K562 (cell line): ENCODE measurements around the gene RABGAP1L. TPM values are rescaled to one million over a fixed set of nuclear protein-coding genes. Genes with fewer than 3 reads are reported as not detected.

ENCODE experiments used
- ATAC-seq: fragments of 200-7000 bp; cut with Tn5 transposase; 3 replicates; pipeline ENCODE4 v1.9.1; 2020; ENCODE audit warnings: moderate library complexity
- BruUV-seq: library from RNA; stranded (reverse); fragments of 400-500 nt; replicated peaks from 2 replicates; lab custom pipeline; 2021; lab: Mats Ljungman, UMichigan
- CTCF ChIA-PET: fragments of 300-600 bp; formaldehyde crosslinking; extraction: SDS; loops from one replicate; lab custom pipeline; 2021; ENCODE audit warnings: low intra/inter-chr PET ratio; lab: Yijun Ruan, JAX
- POLR2A ChIA-PET: fragments of 300-600, 350-650 bp; sonication (Branson Sonifier 250); formaldehyde crosslinking; extraction: SDS; loops from one replicate; lab custom pipeline; 2021; ENCODE audit warnings: antibody characterized with exemption, inconsistent platforms; lab: Yijun Ruan, JAX
- DNase-seq, 4 experiments: peaks; one replicate each; pipeline versions ENCODE4 v3.0.0 to v3.0.0-alpha.2; 2011 to 2018; ENCODE audit warnings: low spot score in 3 of 4, mixed read lengths in 3 of 4; ENCODE audit errors: extremely low read depth in 1 of 4
- FAIRE-seq: peaks from 2 replicates; lab custom pipeline; 2011; peaks lifted over from hg19 to GRCh38; lab: Jason Lieb, UNC
- H2AFZ ChIP-seq: 2 replicates; pipeline ENCODE4 v1.6.0; 2011; ENCODE audit warnings: low read depth, low read length, control low read depth, inconsistent platforms
- H3K27ac ChIP-seq: fragments of 200-600 bp; 3 replicates; pipeline ENCODE4 v1.8.0; 2011; ENCODE audit warnings: low read depth, mild to moderate bottlenecking, control low read depth, inconsistent platforms, low read length, moderate library complexity, mixed read lengths; ENCODE audit errors: extremely low read depth
- H3K27me3 ChIP-seq, 2 experiments: fragments of 300-600 bp in 1 of 2; 2 replicates in 1 of 2; 3 replicates in 1 of 2; pipeline versions ENCODE4 v1.6.0 to v1.8.0; 2011; ENCODE audit warnings: inconsistent platforms in 2 of 2, low read length in 2 of 2, mild to moderate bottlenecking in 1 of 2, mixed read lengths in 1 of 2, moderate library complexity in 1 of 2; ENCODE audit not compliant: control insufficient read depth in 2 of 2, insufficient read depth in 2 of 2
- H3K36me3 ChIP-seq: fragments of 300-600 bp; 3 replicates; pipeline ENCODE4 v1.8.0; 2011; ENCODE audit warnings: mild to moderate bottlenecking, low read length, inconsistent platforms; ENCODE audit not compliant: control insufficient read depth, insufficient read depth
- H3K4me1 ChIP-seq, 2 experiments: fragments of 200-600 bp in 1 of 2; replicated peaks in 1 of 2; 2 replicates in 1 of 2; 3 replicates in 1 of 2; pipeline versions ENCODE4 v1.5.1 to v1.8.0; 2011; ENCODE audit warnings: inconsistent platforms in 2 of 2, low read length in 2 of 2, mild to moderate bottlenecking in 1 of 2, mixed read lengths in 1 of 2, moderate library complexity in 1 of 2; ENCODE audit not compliant: control insufficient read depth in 2 of 2, insufficient read depth in 2 of 2
- H3K4me2 ChIP-seq: 2 replicates; pipeline ENCODE4 v1.6.1; 2011; ENCODE audit warnings: low read length, control low read depth, inconsistent platforms, mixed read lengths; ENCODE audit not compliant: insufficient read depth
- H3K4me3 ChIP-seq: fragments of 200-600 bp; sonication (generic), shearing (Covaris generic); 2 replicates; pipeline ENCODE4 v1.5.1; 2016; ENCODE audit warnings: control low read depth, inconsistent platforms
- H3K79me2 ChIP-seq: fragments of 200-600 bp; 3 replicates; pipeline ENCODE4 v1.8.0; 2011; ENCODE audit warnings: low read length, inconsistent platforms; ENCODE audit not compliant: control insufficient read depth, insufficient read depth
- H3K9ac ChIP-seq, 2 experiments: 2 replicates each; pipeline versions ENCODE4 v1.6.0 to v1.6.1; 2011; ENCODE audit warnings: low read depth in 2 of 2, low read length in 2 of 2, control low read depth in 1 of 2, inconsistent platforms in 1 of 2, mild to moderate bottlenecking in 1 of 2, mixed read lengths in 1 of 2; ENCODE audit not compliant: insufficient read depth in 1 of 2
- H3K9me1 ChIP-seq: one replicate; pipeline ENCODE4 v1.6.0; 2011; ENCODE audit warnings: inconsistent platforms, mild to moderate bottlenecking, low read length, moderate library complexity; ENCODE audit not compliant: control insufficient read depth, insufficient read depth
- H3K9me3 ChIP-seq: replicated peaks from 2 replicates; pipeline ENCODE4 v1.5.1; 2011; ENCODE audit warnings: low read depth, low read length, inconsistent platforms; ENCODE audit not compliant: control insufficient read depth, insufficient read depth
- H4K20me1 ChIP-seq: replicated peaks from 2 replicates; pipeline ENCODE4 v1.6.1; 2011; ENCODE audit warnings: low read length, inconsistent platforms, mixed read lengths; ENCODE audit not compliant: control insufficient read depth, insufficient read depth
- POLR2G ChIP-seq: fragments of 200-400 bp; formaldehyde crosslinking; IDR thresholded peaks from 2 replicates; pipeline ENCODE4 v1.6.1; 2017; ENCODE audit warnings: low read depth, mild to moderate bottlenecking, antibody characterized with exemption, low read length, moderate library complexity
- RUNX1 ChIP-seq: sonication (generic); IDR thresholded peaks from 2 replicates; pipeline ENCODE4 v1.6.1; 2016; ENCODE audit warnings: antibody characterized with exemption, low read depth
- TEAD4 ChIP-seq, 2 experiments: sonication (generic) in 1 of 2; formaldehyde crosslinking in 1 of 2; IDR thresholded peaks; 2 replicates each; pipeline versions ENCODE4 v1.6.1 to v1.8.0; 2012 to 2022; ENCODE audit warnings: borderline replicate concordance in 1 of 2, inconsistent platforms in 1 of 2, low read length in 1 of 2, mild to moderate bottlenecking in 1 of 2, missing genetic modification reagents in 1 of 2
- TSHZ1 ChIP-seq: fragments of 250-450 bp; sonication (Bioruptor Pico); IDR thresholded peaks from 2 replicates; pipeline ENCODE4 v1.4.0; 2020; ENCODE audit warnings: mild to moderate bottlenecking, moderate library complexity
- ZNF592 ChIP-seq: fragments of 450-650 bp; IDR thresholded peaks from 2 replicates; pipeline ENCODE4 v1.6.1; 2017; ENCODE audit warnings: antibody characterized with exemption, mild to moderate bottlenecking
- WGBS: fragments of 100-300 bp; shearing (Covaris generic); methylation state at CpG from one replicate; pipeline ENCODE4 v1.1.6; 2016; ENCODE audit warnings: low coverage, mixed read lengths; ENCODE audit not compliant: insufficient coverage; ENCODE audit errors: missing lambda C conversion rate; 5-methylcytosine and 5-hydroxymethylcytosine counted together
- in situ Hi-C: fragments of 300-500 bp; cut with MboI; formaldehyde crosslinking; loops from 4 replicates; pipeline ENCODE4 v1.15.0; 2018; ENCODE audit warnings: inconsistent platforms, mixed read lengths
- intact Hi-C: fragments of 100-400 bp; cut with micrococcal nuclease; formaldehyde crosslinking; loops from 2 replicates; pipeline ENCODE4 v1.14.2; 2022
- polyA plus RNA-seq, 8 experiments: library from polyadenylated mRNA; depleted of rRNA in 4 of 8; stranded (reverse) in 5 of 8; unstranded in 3 of 8; fragments of >200 nt; fragmentation: Nextera tagmentation in 2 of 8; fragmentation: Illumina TruSeq in 1 of 8; extraction: Ambion mirVana in 2 of 8; extraction: Trizol in 1 of 8; gene quantifications; 2 replicates each; pipeline versions ENCODE4 v1.2.1 to v1.2.3, GENCODE V29; 2011 to 2014; ENCODE audit warnings: inconsistent platforms in 1 of 8, missing spikeins in 1 of 8
- total RNA-seq, 7 experiments: library from RNA; depleted of rRNA in 6 of 7; stranded (reverse); fragments of >200 nt in 6 of 7; fragmentation: Illumina TruSeq in 2 of 7; extraction: Trizol in 2 of 7; gene quantifications; 2 replicates each; pipeline versions ENCODE4 v1.2.1 to v1.2.3, GENCODE V29; 2011 to 2021; ENCODE audit warnings: low replicate concordance in 1 of 7

Gene RABGAP1L
- total and polyA plus RNA-seq, 9 of the 15 experiments (the other 6 are each of a cell fraction or from before 2014, with no cell fraction given): 16.5 to 44.9 (median 26.7) TPM

GRCh38 chr1:175037416-175037815 is 878.1 kb downstream of the RABGAP1L start:
- CTCF ChIA-PET: no interaction called here
- BruUV-seq: no TSS peak

More at GRCh38 chr1:175037416-175037815, 878.1 kb downstream of the RABGAP1L start:
- FAIRE-seq (no peak), ATAC-seq (no peak), DNase-seq (no peak)
- no peak for TF ChIP-seq TSHZ1 (CRISPR knock-in tag)
- no peak for TF ChIP-seq RUNX1
- TF ChIP-seq POLR2G: no peak
- TF ChIP-seq TEAD4 (IDR thresholded peaks at IDR 0.05; ENCODE audit: low read length): no peak
- no peak for TF ChIP-seq TEAD4 (CRISPR knock-in tag; IDR thresholded peaks at IDR 0.05; ENCODE audit: borderline replicate concordance)
- no peak for TF ChIP-seq ZNF592
- H2AFZ ChIP-seq: no peak overlapping the region
- no peaks in the 10 kb centered on the region for H3K79me2 ChIP-seq
- no peaks in the 10 kb centered on the region for H3K36me3 ChIP-seq
- no peaks in the 10 kb centered on the region for H3K9me3 ChIP-seq
- H3K27ac ChIP-seq: no peak overlapping the region
- no peaks in the 10 kb centered on the region for H3K4me1 ChIP-seq
- H3K27me3 ChIP-seq: peaks cover 47 to 58% of the 10 kb centered on the region in 2 experiments
- WGBS: under 1% methylated on average over 7 of the region's 7 CpGs
- POLR2A ChIA-PET: no interaction called here
- no peak overlapping the region for H3K4me2 ChIP-seq
- H3K9ac ChIP-seq: no peak overlapping the region
- H3K9me1 ChIP-seq: no peaks in the 10 kb centered on the region
- in situ Hi-C loops: no loop called here
- intact Hi-C loops: no loop called here
- no peak overlapping the region for H3K4me3 ChIP-seq
- H4K20me1 ChIP-seq: no peaks in the 10 kb centered on the region; the same call in 1 of the 2 replicates
